Activated T-cell treated with anti-CD3 and anti-CD28 coated beads, Interleukin-2, amount 50 U/mL, for 24 hours (primary cell): ENCODE data around the gene SLC7A11.

Experiments used
- DNase-seq: peaks from one replicate; pipeline ENCODE4 v3.0.0-alpha.2; 2020
- H3K27ac Mint-ChIP-seq: 2 replicates; pipeline ENCODE4 v1.8.0; 2020; ENCODE audit warnings: mild to moderate bottlenecking, mixed read lengths
- H3K27me3 Mint-ChIP-seq: 2 replicates; pipeline ENCODE4 v1.8.0; 2020; ENCODE audit warnings: mixed read lengths
- H3K36me3 Mint-ChIP-seq: 2 replicates; pipeline ENCODE4 v1.8.0; 2020; ENCODE audit warnings: low read depth, mixed read lengths
- H3K4me1 Mint-ChIP-seq: 2 replicates; pipeline ENCODE4 v1.8.0; 2020; ENCODE audit warnings: low read depth, mixed read lengths
- H3K4me3 Mint-ChIP-seq: 2 replicates; pipeline ENCODE4 v1.8.0; 2020; ENCODE audit warnings: mild to moderate bottlenecking, moderate library complexity, mixed read lengths
- H3K9me3 Mint-ChIP-seq: 2 replicates; pipeline ENCODE4 v1.8.0; 2020; ENCODE audit warnings: mixed read lengths

Gene SLC7A11

DNA sequence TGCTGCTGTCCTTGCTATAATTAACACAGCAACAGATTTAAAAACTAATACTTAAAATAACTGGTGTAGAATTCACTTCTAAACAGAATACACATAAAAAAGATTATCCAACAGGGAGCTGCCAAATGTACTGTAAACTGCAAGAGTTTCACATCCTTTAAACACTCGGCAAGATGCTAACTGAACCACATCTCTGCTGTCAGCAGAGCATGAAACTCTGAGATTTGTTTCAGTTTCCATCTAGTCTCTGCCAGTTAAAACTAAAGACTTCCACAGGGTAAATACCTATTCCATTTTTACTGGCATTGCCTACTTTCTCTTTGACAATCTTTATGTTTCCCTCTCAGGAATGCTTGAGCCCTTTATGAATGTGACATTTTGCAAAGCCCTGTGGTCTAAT, 127.7 kb downstream of the SLC7A11 start:
- H3K4me3 Mint-ChIP-seq: no peak overlapping the region
- no peaks in the 10 kb centered on the region for H3K4me1 Mint-ChIP-seq
- H3K9me3 Mint-ChIP-seq: no peaks in the 10 kb centered on the region
- H3K27ac Mint-ChIP-seq: no peak overlapping the region
- no peak for DNase-seq
- H3K27me3 Mint-ChIP-seq: no peaks in the 10 kb centered on the region
- H3K36me3 Mint-ChIP-seq: no peaks in the 10 kb centered on the region
